HuH-7 (cell line): ENCODE data around the gene CAMTA1.

Experiments
- DNase-seq: peaks from one replicate; pipeline ENCODE4 v3.0.0; 2011; ENCODE audit warnings: low spot score

Gene CAMTA1

DNA sequence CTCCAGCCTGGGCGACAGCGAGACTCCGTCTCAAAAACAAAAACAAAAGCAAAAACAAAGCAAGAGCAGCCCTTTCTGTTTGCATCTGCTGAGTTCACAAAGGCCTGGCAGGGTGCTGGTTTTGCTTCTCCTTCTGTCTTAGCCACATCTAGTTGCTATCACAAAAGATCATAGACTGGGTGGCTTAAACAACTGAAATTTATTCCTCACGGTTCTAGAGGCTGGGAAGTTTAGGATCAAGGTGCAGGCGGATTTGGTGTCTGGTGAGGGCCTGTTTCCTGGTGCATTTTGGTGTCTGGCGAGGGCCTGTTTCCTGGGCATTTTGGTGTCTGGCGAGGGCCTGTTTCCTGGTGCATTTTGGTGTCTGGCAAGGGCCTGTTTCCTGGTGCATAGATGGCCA is 471.3 kb downstream of the CAMTA1 start:
- DNase-seq: no peak

GRCh38 chr1:7257225-7257624 is 472.0 kb downstream of the CAMTA1 start:
- no peak for DNase-seq

DNA sequence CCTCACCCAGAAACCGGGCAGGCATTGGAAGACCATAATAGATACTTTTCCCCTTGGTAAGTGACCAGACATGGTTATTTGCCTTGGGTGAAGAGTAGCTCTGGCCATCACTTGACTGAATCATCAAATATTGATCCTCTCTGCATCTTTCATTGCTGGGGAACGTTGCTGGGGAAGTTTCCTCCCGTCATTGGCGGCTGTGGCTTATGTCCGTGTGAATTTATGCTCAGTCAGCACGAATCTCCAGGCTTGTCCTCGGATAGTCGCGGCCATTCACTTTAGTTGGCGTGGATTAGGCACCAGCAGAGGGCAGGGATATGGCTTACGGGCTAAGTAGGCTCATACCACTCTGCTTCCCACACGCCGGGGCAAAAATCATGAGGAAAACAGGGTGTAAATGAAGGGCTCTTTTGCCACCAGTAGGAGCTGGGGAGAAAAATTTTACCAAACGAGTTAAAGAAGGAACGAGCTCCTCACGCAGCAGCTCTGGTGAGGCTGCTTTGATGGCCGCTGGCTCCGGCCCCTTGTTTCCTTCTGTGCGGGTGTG is 473.4 kb downstream of the CAMTA1 start:
- DNase-seq: no peak

DNA sequence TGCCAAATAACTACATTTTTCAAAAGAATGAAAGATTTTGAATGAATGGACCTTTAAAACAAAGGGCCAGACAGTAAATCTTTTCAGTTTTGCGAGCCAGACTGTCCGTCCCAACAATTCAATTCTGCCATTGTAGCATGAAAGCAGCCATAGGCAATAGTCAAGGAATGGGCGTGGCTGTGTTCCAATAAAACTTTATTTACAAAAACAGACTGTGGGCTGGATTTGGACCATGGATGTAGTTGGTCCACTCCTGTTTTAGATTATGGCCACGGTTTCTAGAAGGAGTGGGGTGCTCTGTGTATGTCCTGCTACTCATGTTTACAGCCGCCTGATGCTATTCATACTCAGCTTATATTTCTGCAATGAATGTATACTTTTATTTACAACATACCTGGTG is 474.7 kb downstream of the CAMTA1 start:
- no peak for DNase-seq

DNA sequence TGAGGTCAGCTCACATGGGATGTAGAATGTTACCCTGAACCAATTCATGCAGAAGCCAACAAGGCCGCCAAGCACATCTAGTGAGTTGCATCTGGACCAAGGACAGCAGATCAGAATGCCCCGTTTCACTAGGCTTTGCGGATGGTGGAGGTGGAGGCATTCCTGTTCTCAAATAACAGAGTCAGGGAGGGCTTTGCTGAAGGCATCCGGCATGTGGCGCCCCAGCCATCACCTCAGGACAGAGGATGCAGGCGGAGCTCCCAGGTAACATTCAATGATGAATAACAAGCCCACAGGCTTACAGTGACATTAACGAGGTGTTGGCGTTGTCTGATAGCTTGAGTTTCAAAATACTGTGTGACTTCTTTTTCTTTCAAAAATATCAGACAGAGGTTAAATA is 476.2 kb downstream of the CAMTA1 start:
- no peak for DNase-seq

GRCh38 chr1:7262611-7263010 is 477.4 kb downstream of the CAMTA1 start:
- no peak for DNase-seq

DNA sequence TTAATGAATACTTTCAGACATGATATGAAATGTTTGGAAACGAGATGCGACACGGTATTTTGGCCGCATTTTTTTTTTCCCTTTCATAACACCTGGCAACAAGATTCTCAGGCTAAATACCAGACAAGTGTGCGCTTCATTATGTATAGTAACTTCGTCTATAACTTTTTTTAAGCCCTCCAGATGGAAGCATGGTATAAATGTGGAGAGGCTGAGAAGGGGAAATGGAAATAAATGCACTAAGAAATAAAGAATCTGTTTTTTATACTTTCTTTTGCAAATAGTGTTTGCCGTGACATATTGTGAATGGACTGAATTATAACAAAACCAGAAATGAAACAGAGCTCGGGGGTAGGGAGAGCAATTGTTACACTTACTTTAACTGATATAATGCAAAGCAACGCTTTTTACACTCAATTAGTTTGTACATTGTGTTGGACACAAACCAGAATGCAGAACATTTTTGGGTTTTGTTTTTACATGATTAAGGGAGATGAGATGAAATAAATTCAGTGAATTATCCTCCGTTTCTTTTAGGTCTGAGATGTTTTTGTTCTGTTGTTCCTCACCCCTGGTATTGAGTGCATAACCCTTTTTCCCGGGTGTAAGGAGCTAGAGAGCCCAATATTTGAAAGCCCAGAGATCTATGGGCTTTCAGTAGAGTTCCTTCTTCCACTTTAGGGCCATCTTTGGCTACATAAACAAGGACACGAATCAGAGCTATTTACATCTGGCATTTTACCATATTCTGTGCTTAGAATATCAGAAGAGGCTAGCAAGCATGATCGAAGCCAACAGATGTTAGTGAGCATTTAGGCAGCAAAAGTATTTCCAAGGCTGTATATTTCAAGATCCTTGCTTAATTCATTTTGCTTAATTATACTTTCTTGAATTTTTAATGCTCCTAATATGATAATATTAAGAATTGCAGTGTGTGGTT is 478.0 kb downstream of the CAMTA1 start:
- no peak for DNase-seq

GRCh38 chr1:7264101-7264500 is 478.8 kb downstream of the CAMTA1 start:
- no peak for DNase-seq

DNA sequence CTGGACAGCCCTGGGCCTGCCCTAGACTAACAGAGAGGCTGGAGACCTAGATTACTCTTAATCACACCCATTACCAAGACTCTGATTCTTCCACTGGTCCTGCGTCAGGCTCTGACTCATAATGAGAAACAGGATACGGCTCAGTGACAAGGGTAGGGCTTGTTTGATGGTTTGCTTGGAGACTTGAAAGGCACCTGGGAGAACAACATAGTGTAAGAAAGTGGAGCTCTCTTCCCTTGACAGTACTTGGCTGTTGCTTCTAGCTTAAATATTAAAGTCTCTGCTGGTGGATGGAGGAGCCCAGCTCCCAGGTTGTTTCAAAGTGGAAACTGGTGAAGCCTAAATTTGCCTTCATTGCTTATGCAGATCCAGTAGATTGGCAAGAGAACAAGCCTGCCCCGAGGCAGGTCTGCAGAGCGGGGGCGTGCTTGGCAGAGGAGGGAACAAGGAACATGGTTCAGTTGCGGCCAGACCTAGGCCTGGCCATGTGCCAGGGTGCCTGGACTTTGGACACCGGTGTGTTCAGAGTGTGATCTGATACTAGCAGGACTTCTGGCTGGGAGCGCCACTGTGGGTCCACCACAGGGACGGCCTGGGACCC is 480.6 kb downstream of the CAMTA1 start:
- peak; percentile 52 for DNase-seq

DNA sequence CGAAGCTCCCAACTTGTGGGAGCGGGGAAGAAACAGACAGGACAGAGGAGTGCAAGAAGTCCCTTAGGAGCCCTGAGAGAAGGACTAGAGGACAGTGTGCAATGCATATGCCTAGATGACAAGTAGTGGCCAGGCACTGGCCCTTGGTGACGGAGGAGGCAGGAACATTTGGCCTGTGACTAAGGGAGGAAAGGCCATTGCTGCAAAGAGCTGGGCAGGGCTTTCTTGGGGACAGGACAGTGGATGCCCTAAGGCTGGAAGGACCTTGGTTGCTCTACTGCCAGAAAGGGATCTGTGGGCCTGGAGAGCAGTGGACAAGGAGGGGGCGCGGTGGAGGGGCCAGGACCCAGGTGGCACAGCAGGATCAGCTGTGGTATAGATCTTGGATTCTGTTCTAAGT is 481.3 kb downstream of the CAMTA1 start:
- DNase-seq: no peak

DNA sequence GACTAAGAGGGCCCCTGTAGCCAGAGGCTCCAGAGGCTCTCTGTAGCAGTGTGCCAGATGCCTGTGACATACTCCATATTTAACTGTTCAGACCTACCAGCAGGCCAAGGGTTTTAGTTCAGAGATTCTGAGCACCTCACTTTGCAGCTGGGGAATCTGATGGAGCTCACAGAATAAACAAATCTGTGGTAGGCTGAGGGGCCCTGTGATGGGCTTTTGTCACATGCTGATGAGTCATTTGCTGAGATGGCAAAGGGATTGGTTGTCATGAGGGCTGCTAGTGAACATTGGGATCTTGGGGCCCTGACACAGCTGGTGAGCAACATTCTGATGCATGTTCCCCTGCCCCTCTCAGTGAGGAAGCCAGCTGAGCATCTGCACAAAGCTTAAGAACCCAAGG is 482.2 kb downstream of the CAMTA1 start:
- no peak for DNase-seq

GRCh38 chr1:7268983-7269382 is 483.7 kb downstream of the CAMTA1 start:
- no peak for DNase-seq

DNA sequence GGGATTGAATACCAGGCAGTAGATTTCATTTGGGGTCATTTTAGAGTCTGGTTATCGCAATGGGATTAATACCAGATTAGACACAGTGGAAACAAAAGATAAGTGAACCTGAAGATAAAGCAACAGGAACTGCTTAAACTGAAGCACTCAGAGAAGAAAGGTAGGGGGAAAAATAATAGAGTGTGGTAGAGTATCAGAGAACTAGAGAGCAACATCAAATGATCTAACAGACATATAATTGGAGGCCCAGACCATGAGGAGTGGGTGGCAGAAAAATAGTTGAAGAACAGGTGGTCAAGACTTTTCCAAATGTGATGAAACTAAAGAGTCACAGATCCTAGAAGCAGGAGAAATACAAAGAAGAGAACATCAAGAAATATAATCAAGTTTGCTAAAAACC is 484.3 kb downstream of the CAMTA1 start:
- no peak for DNase-seq

- DNase-seq: no peak
These were observed 489.0 kb downstream of the CAMTA1 start for GRCh38 chr1:7274256-7274655.

DNA sequence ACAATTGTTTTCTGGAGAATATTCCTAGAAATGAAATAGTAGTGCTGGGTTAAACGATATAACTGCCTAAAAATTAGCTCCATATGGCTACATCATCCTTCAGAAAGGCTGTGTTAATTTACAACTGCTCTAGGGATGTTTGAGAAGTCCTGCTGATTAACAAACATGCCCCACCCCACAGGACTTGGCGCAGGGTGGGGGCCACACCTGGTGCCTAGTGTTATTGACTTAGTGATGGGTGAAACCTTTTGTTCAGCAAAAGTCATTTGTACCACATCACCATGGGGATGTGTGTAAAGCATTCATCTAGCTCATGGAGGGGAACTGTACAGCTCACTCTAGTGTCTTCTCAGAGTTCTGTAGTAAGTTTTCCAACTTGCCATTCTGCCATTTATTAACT is 492.8 kb downstream of the CAMTA1 start:
- DNase-seq: no peak

GRCh38 chr1:7278827-7279765 is 493.8 kb downstream of the CAMTA1 start:
- DNase-seq: no peak

GRCh38 chr1:7279769-7280168 is 494.5 kb downstream of the CAMTA1 start:
- no peak for DNase-seq

DNA sequence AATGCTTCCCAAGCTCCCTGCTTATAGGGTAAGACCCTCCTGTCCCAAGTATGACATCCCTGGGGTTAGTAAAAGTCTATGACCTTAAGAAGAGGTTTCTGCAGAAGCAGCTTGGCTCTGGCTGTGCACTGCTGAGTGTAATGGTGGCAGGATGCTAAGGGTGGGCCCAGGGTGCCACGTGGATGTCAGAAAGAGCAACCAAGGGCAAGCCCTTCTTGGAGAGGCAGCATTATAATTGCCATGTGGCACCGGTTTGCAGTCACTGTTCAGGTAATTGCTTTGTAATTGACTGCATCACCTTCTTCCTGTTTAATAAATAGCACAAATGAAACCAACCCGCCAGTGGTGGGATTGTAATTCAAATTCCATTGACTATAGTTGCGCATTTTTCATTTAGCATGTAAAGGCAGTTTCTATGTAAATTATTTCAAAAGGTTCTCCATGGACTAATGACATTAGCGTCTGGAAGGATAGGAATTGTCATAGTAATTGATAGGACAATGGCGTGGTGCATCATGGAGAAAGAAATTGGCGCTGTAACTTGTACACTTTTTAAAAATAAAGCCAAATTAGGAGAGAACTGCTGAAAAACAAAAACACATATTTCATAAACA is 495.2 kb downstream of the CAMTA1 start:
- no peak for DNase-seq

DNA sequence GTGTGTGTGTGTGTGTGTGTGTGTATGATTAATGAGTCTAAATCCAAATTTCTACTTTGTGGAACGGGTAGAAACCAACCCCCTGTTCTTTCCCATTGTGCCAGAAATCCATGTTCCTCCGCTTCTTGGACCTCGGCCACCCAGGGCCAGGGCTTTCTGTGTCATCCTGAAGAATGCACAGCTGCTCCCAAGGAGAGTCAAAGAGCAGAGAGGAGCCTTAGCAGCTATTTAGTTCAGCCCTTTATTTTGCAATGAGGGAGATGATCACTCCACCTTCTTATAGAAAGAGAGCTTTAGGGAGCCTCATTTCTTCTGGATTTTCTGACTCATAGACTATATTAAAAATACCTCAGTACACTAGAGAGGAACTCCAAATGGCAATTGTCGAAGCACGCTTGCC is 496.6 kb downstream of the CAMTA1 start:
- DNase-seq: no peak

DNA sequence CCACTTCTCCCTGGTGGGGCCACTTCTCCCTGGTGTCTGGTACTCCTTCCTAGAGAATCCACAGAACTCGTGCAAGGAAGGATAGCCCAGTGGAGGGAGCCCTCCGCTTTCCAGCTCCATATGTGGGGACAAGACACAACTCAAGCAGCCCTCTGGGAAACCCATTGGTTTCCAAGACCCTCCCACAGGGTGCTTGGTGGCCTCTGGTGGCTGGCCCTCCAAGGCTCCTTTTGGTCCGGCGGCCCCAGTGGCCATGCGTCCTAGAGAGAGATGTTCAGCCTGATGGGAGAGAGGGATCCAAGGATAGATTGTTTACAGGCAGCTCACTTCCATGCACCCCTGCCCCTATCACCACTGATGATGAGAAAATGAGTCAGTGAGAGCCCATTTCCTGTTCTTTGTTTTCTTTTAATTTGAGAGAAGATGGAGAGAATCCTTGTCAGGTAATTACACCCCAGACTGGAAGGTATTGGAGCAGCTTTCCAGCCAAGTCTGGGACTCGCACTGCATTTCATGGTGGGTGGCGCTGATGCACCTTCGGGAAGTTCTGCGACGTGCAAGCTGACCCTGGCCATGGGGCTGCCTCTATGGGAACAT is 499.7 kb downstream of the CAMTA1 start:
- DNase-seq: no peak

GRCh38 chr1:7285856-7286454 is 500.7 kb downstream of the CAMTA1 start:
- DNase-seq: no peak
